MM.1S (cell line): ENCODE data around the gene VSX1.

Experiments used
- CTCF ChIP-seq: fragments of 300-600 bp; sonication (generic); IDR thresholded peaks from 2 replicates; pipeline ENCODE4 v1.5.1; 2016; ENCODE audit warnings: antibody characterized with exemption, low read length, mixed read lengths
- EZH2 ChIP-seq: fragments of 300-600 bp; sonication (generic); optimal IDR thresholded peaks from 2 replicates; pipeline ENCODE3; 2017; ENCODE audit warnings: low read depth, mild to moderate bottlenecking, antibody characterized with exemption, low read length, mixed read lengths

DNA sequence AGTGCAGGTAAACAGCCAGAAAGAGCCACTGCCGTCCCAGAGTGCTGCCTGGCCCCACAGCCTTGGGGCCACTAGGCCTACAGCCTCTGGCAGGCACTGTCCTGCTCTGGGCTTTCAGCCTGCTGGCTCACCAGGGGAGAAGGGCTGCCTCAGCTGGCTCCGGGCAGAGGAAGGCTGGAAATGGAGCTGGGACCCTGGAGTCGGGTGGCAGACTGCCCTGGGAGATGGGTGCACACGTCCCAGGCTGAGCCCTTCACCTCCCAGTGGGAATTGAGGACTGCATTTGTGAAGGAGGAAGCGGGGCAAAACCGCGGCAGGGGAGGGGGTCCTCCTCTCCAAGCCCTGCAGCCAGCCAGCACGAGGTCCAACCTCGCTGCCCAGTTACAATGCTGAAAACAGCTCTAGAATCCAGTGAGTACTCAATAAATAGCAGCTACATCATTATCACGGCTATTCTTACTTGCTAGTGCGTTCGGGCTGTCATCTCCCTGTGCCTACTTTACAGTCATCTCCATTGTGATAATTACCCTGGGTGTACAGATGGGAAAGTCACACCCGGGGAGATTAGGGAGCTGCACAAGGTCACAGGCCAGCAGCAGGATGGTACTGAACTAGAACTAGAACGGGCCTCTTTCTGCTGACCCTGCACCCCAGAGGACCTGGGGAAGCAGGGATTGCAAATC, 37.1 kb downstream of the VSX1 start:
- TF ChIP-seq CTCF (no peak), EZH2 (no peak)
